GM21576 (cell line): ENCODE results near the gene AQP12B.

Experiments used
- ATAC-seq: cut with Tn5 transposase; IDR thresholded peaks from one replicate; pipeline ENCODE4 v1.9.1; 2021; ENCODE audit warnings: mild to moderate bottlenecking, moderate library complexity; ENCODE audit not compliant: unreplicated experiment

AQP12B gene

DNA sequence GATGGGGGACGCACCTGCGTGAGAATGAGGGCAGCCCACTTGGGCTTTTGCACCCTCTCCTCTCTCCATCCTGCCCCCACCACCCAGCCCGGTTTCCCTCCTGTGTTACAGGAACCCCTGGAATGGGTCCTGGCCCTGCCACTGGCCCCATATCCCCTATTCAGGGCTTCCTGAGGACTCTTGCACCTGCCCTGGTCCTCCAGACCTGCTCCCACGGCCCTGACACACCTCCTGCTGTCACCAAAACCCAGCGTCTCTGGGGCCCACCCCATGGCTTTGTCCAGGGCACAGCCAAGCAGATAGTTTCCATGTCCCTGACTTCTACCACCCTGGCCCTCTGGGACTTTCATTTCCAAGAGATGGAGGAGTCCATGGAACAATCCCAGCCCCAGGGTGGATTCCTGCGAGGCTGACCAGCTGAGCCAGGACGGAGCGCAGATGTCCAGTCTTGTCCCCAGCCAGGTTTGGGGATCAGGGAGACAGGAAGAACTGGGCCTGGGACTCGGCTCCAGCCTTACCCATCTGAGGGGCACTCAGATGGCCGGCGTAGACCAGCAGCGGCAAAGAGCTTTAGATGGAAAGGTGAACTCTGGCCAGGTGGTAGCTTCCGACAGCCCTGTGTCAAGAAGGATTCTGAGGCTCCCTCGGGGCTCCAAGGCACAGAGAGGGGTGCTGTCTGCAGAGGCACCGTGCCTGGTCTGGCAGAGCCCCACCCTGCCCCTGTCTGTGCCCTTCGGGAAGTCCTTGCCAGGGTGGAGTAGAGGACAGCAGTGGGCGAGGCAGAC lies 45.4 kb downstream of the AQP12B start:
- no peak for ATAC-seq

DNA sequence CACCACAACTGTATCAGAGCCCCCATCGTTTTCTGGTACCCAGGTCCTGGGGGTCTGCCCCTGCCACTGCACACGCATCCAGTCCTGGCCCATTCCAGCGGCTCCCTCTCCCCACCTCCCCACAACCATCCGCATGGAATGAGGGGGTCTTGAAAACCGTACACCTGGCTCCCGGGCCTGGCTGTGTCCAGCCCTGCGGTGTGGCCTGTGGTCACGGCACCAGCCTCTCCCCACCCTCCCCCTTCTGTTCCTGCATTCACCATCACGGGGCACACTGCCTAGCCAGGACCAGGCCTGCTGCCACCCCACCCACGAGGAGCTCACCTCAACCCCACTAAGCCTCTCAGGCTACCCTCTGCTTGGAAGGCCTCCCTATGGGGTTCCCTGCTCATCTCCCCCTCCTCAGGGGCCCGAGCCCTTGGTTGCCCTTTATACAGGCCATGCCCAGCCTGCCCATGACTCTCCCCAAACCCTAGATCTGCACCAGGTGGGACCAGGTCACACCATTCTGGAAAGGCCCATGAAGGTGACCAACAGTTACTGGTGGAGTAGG lies 46.0 kb downstream of the AQP12B start:
- no peak for ATAC-seq

DNA sequence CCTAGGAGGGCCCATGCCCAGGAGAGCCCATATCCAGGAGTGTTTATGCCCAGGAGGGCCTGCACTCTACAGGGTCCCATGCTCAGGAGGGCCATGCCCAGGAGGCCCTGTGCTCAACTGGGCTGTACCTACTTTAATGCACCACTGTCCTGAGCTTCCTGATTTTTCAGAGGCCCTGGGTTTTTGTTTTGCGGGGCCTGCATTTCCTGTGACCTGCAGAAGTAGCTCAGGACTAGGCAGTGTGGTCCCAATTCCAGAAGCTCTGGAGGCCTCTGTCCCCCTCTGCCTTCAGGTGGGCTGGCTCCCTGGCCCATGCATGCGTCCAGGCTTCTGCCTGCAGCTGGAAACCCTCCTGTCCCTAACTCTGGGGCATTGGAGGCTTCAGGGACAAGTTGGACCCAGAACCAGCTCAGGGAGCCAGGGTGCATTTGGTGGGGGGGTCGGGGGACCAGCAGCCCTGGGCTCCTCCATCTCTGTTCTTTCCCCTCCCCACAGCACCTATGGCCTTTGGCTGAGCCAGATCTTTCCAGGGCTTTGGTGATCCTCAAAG lies 46.6 kb downstream of the AQP12B start:
- no peak for ATAC-seq

DNA sequence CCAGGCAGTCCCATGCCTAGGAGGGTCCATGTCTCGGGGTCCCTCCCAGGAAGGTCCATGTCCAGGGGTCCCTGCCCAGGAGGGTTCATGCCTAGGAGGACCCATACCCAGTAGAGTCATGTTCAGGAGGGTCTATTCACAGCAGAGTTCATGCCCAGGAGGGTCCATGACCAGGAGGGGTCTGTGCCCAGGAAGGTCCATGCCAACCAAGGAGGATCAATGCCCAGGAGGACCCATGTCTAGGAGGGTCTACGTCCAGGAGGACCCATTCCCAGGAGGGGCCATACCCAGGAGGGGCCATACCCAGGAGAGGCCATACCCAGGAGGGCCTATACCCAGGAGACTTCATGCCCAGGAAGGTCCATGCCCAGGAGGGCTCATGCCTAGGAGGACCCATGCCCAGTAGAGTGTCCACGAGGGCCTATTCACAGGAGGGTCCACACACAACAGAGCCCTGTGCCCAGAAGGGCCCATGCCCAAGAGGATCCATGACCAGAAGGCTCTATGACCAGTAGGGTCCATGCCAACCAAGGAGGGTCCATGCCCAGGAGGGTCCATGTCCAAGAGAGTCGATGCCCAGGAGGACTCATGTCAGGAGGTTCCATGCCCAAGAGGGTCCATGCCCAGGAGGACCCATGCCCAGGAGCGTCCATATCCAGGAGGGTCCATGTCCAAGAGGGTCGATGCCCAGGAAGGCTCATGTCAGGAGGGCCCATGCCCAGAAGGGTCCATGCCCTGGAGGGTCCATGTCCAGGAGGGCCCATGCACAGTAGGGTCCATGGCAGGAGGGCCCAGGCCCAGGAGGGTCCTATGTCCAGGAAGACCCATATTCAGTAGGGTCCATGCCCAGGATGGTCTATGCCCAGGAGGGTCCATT lies 47.3 kb downstream of the AQP12B start:
- ATAC-seq = no peak

DNA sequence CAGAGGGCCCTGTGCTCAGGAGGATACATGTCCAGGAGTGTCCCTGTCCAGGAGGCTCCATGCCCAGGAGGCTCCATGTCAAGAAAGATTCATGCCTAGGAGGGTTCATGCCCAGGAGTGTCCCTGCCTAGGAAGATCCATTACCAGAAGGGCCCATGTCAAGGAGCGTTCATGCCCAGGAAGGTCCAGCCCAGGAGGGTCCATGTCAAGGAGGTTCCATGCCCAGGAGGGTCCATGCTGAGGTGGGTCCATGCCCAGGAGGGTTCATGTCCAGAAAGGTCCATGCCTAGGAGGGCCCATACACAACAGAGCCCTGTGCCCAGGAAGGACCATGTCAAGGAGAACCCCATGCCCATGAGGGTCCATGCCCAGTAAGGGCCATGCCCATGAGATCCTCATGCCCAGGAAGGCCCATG lies 50.4 kb downstream of the AQP12B start:
- no peak for ATAC-seq

DNA sequence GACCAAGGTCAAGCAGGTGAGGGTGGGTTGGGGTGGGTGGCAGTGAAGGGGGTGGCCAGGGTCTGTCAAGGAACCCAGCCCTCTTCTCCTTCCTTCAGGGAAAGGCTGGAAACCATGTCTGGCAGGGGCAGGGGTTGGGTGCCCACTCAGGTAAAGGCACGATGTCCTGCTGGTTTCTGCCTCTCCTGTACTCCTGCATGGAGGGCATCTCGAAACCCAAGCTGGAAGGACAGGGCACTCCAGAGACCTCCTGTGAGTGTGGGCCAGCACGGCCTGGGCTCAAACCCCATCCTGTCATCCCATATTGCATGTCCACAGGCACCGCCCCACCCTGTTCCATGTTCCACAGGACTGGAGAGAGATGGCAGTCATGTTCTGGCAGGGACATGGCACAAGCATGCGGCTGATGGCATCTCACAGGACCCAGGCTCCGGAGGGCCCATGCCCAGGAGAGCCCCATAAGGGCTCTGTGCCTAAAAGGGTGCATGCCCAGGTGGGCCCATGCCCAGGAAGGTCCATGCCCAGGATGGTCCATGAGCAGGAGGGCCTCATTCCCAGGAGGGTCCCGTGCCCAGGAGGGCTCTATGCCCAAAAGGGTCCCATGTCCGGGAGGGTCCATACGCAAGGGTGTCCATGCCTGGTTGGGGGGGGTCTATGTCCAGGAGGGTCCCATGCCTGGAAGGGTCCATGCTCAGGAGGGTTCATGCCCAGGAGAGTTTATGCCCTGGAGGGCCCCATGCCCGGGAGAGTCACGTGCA lies 51.0 kb downstream of the AQP12B start:
- ATAC-seq = no peak

DNA sequence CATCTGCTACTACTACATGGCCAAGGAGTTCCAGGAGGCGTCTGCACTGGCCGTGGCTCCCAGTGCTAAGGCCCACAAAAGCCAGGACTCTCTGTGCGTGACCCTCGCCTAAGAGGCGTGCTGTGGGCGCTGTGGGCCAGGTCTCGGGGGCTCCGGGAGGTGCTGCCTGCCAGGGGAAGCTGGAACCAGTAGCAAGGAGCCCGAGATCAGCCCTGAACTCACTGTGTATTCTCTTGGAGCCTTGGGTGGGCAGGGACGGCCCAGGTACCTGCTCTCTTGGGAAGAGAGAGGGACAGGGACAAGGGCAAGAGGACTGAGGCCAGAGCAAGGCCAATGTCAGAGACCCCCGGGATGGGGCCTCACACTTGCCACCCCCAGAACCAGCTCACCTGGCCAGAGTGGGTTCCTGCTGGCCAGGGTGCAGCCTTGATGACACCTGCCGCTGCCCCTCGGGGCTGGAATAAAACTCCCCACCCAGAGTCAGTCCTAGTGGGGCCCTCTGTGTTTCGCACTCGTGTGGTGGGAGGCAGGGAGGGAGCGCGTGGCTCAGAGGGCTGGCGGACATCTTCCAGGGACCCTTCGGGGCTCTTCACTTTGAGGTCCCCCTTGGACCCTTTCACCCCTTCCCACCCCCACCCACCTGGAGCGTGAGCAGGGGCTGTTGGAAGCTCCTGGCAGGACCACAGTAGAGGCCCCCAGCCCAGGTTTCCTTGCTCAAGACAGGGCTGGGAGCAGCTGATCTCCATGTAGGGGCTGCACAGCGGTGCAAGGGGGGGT lies 51.7 kb downstream of the AQP12B start:
- no peak for ATAC-seq

DNA sequence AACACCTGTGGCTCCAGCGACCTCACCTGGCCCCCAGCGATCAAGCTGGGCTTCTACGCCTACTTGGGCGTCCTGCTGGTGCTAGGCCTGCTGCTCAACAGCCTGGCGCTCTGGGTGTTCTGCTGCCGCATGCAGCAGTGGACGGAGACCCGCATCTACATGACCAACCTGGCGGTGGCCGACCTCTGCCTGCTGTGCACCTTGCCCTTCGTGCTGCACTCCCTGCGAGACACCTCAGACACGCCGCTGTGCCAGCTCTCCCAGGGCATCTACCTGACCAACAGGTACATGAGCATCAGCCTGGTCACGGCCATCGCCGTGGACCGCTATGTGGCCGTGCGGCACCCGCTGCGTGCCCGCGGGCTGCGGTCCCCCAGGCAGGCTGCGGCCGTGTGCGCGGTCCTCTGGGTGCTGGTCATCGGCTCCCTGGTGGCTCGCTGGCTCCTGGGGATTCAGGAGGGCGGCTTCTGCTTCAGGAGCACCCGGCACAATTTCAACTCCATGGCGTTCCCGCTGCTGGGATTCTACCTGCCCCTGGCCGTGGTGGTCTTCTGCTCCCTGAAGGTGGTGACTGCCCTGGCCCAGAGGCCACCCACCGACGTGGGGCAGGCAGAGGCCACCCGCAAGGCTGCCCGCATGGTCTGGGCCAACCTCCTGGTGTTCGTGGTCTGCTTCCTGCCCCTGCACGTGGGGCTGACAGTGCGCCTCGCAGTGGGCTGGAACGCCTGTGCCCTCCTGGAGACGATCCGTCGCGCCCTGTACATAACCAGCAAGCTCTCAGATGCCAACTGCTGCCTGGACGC lies 52.5 kb downstream of the AQP12B start:
- ATAC-seq = no peak

DNA sequence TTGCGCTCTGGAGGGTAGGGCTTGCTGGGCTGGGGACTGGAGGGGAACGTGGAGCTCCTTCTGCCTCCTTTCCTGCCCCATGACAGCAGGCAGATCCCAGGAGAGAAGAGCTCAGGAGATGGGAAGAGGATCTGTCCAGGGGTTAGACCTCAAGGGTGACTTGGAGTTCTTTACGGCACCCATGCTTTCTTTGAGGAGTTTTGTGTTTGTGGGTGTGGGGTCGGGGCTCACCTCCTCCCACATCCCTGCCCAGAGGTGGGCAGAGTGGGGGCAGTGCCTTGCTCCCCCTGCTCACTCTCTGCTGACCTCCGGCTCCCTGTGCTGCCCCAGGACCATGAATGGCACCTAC lies 53.1 kb downstream of the AQP12B start:
- no peak for ATAC-seq

DNA sequence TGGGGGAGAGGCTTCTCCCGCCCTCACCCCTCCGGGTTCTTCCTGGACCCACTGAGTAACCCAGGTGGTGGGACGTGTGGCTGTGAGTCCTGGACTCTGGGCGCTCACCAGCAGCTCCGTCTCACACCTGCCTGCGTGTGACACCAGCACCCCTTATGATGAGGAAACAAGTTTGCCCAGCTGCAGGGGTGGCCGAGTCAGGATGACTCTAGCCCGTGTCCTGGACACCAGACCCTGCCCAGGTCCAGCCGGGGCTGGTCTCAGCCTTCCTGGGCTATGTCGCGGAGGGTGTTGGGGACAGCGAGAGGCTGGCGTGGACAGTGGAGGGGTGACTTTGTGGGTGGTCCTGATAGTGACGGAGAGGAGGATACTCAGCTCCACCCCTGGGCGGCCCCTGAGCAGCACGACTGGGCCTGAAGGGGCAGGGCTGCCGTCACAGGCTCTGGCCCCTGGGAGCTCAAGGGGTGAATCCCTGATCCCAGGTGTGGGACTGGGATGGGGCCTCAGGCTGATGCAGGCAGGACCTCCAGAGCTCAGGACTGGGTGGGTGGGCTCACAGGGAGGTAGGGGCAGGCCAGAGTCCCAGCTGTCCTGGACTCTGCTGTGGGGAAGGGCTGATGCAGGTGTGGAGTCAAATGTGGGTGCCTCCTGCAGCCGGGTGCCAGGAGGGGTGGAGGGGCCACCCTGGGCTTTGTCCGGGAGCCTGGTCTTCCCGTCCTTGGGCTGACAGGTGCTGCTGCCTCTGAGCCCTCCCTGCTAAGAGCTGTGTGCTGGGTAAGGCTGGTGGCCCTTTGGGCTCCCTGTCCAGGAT lies 53.7 kb downstream of the AQP12B start:
- no peak for ATAC-seq

DNA sequence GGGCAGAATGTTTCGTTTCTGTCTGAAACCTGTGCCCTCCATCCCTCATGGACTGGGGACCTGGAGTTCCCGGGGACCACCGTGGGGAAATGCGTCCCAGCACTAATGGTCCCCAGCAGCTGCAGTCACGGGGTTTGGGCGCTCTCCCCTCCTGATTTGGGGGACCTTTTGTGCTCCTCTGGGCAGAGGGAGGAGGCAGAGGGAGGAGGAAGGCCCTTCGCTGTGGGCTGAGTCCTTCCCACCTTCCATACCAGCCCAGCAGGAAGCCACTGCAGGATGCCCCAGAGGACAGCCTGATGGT lies 54.2 kb downstream of the AQP12B start:
- ATAC-seq = no peak

DNA sequence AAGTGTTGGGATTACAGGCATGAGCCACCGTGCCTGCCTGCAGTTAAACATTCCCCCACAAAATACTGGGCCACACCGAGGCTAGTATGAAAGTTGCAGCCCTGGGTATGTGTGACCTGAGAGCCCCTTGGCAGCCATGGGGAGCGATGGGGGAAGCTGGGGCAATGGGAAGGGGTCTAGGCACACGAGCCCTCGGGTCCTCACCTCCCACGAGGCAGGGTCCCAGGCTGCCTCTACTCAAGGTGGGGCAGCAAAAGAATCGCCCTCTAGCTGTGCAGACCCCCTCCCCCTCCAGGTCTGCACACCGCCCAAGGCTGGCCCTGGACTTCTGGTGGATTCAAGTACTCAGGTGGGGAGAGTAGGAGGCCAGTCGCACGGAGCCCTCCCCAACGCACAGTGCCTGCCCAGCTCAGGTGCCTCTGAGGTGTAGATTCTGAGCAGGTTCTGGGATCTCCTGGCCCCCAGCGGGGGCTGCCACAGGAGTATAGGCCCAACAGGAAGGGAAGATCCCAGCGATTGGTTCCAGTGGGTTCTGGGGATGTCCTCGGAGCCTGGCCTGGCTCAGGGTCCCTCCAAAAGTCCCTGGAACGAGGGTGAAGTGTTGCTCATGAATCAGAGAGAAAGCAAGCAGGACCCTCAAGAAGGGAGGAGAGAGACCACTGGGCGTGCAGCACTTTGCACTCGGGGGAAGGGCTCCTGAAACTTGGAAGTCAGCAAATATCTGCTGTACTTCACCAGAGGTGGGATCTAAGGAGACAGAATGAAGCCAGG lies 54.8 kb downstream of the AQP12B start:
- ATAC-seq = no peak

DNA sequence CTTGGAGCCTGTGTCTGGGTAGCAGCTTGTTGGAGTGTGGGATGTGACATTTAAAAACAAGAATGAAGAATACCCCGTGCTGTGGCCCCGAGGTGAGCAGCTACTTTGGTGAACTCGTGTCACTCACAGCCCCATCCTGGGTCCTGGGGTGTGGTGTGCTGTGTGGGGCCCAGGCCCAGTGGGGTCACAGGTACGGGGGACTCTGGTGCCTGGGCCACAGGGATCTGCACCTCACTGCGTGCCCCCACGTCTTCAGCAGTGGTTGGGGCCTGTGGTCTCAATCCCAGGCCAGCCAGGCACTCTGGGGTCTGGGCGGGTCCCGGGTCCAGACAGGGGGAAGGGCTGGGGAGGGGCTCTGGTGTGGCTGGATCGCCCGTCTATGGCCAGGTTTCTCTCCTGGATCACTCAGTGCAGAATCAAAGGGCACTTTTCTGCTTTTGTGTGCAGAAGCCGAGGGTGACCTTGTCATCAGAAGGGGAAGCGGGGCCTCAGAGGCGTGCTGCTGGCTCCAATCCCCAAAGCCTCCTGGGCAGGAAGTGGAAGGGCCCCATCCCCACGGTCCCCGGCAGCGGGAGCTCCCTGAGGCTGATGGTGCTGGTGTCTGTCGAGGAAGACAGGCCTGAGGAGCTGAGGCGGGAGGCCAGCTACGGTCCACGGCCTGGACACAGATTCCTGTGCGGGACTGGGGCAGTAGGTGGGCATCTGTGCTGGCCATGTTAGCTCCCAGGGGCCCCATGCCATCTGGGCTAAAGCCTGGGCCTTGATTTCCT lies 56.0 kb downstream of the AQP12B start:
- no peak for ATAC-seq
